GM12873 (cell line): Measurements from ENCODE around the gene STEAP4.
A peak's percentile ranks its signal among the peaks of the same experiment; 100 is the strongest.

Source experiments
- TF ChIP-seq, protein P1 (sequence below): IDR thresholded peaks from 2 replicates; pipeline ENCODE4 v1.5.1; 2012; ENCODE audit warnings: low read depth, mild to moderate bottlenecking, moderate library complexity, low read length, control low read depth; ENCODE audit not compliant: insufficient read depth; ENCODE audit errors: missing control alignments

STEAP4 gene

DNA sequence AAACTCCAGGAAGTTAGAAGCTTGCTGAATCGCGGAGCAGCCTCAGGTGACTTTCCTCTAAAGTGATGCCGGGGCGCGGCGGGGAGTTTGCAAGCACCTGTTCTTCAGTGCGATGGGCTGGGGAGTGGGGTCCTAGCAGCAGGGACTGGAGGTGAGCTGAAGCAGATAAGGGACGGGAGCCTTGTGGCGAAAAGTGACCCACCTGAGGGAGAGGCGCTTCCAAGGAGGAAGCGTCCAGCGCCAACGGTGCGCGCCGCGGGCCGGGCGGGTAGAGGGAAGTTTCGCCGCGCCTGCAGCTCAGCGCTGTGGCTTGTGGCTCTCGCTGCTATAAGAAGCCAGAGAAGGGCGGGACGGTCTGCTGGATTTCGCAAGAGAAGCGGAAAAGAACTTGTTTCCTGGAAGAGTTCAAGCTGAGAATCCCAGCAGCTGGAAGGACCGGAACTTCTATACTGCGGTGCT is at the start of gene STEAP4:
STEAP4 (minus strand) TSS at position 305 of the 459 bp plus-strand sequence. CDS start 22,625 bp downstream, outside the sequence.
- TF ChIP-seq, protein P1, sequence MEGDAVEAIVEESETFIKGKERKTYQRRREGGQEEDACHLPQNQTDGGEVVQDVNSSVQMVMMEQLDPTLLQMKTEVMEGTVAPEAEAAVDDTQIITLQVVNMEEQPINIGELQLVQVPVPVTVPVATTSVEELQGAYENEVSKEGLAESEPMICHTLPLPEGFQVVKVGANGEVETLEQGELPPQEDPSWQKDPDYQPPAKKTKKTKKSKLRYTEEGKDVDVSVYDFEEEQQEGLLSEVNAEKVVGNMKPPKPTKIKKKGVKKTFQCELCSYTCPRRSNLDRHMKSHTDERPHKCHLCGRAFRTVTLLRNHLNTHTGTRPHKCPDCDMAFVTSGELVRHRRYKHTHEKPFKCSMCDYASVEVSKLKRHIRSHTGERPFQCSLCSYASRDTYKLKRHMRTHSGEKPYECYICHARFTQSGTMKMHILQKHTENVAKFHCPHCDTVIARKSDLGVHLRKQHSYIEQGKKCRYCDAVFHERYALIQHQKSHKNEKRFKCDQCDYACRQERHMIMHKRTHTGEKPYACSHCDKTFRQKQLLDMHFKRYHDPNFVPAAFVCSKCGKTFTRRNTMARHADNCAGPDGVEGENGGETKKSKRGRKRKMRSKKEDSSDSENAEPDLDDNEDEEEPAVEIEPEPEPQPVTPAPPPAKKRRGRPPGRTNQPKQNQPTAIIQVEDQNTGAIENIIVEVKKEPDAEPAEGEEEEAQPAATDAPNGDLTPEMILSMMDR = no peak

DNA sequence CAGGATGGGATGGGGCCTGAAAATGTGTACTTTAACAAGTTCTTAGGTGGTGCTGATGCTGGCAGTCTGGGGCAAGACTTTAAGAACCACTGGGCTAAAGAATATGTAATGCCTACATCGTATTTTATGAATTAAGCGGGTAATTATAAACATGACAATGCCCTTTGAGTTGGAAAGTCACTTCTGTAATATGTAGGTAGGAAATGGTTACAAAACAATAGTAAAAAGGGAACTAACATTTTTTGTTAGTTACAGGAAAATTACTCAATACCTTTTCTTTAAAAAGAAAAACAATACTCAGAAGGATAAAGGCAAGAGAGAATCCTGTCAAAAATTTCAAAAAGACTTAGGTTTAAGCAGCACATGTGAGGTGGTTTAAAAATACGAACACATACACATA is 48.3 kb upstream of the STEAP4 start:
- TF ChIP-seq, protein P1 = no peak

DNA sequence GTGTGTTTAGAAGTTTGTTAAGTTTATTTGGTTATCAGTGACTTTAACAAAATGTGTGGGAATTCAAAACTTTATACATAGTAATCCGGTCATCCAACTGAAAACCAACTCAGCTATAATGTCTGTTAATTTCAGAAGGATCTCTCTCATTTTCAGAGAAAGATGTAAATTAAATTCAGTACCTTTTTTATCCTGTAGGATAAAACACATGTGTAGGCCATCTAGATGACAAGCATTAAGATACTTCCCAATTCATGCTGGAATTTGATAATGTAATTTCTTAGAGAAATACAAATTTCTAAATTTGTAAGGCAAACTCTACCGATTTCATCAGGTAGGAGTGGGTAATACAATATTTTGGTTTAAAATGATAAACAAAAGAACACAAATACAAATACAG is 43.4 kb upstream of the STEAP4 start:
- TF ChIP-seq, protein P1 = no peak

DNA sequence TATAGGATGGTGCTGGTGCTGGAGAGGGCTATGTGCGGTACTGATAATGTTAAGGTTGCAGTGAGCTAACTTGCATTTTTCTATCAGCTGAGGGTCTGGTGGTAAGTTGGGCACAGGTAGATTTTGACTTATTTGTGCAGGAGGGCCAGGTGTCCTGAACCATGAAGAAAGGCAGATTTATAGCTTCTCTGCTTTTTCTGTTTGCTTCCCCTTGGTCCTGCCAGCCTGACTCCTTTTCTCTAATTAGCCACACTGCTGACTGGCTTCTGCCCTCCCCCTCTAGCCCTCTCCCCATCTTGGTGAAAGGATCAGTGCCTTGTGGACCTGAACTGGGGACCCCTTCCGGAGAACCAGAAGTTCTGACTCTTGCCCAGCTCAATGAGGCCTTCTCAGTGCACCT is 40.8 kb upstream of the STEAP4 start:
- TF ChIP-seq, protein P1 = no peak

DNA sequence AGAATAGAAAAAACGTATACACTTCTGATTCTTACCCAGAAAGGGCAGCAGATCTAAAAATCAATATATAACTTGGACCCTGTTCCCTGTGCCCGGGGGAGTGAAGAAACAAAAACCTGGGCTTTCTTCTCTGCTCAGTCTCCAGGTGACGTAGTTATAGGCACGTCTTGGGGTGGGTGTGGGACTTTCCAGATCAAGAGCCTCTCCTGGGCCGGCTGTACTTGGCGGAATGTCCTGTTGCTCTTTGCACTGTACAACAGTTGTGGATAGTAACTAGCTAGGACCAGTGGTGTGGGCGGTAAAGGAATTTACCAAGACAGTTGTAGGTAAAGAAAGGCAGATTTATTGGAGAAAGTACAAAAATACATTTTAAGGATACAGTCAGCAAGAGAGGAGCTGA is 40.4 kb upstream of the STEAP4 start:
- TF ChIP-seq, protein P1 = no peak

DNA sequence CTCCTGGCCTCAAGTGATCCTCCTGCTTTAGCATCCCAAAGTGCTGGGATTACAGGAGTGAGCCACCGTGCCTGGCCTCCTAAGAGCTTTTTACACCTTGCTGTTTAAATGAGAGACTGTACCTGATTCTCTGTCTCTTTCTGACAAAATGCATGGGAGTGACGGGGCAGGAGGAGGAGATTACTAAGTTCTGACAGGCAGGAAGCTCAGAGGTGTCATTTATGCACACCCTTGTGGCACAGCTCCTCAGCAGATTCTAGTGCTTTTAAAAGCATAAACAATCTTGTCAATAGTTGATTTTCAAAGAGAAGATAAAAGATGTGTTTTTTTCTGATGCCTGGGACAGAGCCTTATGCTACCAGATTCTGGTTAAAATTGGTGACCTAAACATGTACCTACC is 39.7 kb upstream of the STEAP4 start:
- TF ChIP-seq, protein P1 = no peak

DNA sequence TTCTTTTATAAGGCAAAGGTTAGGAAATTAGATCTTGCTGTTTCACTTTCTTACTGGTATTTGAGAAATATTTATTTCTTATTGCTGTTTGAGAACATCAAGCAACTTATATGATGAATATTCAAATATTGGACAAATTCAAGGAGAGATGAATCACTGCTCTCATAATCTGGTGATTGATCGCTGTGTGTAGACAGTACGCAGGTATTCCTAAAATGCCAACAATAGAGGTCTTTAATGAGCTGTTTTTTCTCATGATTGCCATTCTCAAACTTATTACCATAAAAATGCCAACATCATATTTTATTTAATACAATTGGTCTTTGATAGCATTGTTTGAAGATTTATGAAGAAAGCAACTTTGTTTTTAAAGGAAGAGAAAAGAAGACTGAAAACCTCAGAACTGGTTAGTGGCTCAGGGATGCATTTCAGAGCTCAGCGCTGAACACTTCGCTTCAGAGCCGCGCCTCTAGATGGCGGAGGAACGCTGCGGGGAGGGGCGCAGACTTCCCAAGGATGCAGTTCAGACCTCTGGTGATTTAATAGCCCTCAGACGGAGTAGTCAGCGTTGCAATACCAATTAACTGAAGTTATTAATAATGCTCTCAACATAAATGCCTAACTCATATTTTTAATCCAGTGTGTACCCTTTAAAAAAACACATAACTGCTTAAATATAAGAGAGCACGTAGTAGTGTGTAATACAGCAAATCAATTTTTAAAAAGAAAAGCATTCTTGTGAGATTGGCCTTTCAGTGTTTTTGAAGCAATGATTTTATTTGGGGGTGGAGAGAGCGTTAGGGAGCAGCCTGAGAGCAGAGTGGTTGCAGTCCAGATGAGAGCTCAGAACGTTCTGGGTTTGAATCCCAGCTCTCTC is 38.5 kb upstream of the STEAP4 start:
- TF ChIP-seq, protein P1 = peak; percentile 46
